ENCODE measurements around the gene DSCAML1. TPM values are rescaled to one million over a fixed set of nuclear protein-coding genes. Genes with fewer than 3 reads are reported as not detected.

DSCAML1 gene
- total and polyA plus RNA-seq, 4 donors: 0.18 to 1.5 (median 1.1) TPM

- Histone ChIP-seq H3K9me3 (ENCODE audit: control insufficient read depth in 4 of 4, insufficient read depth in 3 of 4, low read length in 3 of 4) (no peaks in the 10 kb centered on the region), H3K27me3 (ENCODE audit: control insufficient read depth in 3 of 3, insufficient read depth in 3 of 3, low read length in 2 of 3) (no peaks in the 10 kb centered on the region), H3K4me1 (ENCODE audit: control insufficient read depth in 5 of 5, insufficient read depth in 5 of 5, low read length in 5 of 5) (no peaks in the 10 kb centered on the region), H3K9ac (ENCODE audit: insufficient read depth in 1 of 2, low read length in 2 of 2) (no peak overlapping the region), H3K4me3 (no peak overlapping the region), H3K36me3 (ENCODE audit: control insufficient read depth in 4 of 4, insufficient read depth in 4 of 4, low read length in 4 of 4) (peaks cover 0 to 13% (median 2%) of the 10 kb centered on the region in 4 donors), H3K27ac (ENCODE audit: low read depth in 1 of 2, low read length in 1 of 2) (no peak overlapping the region)
- DNase-seq (no peak), ATAC-seq (ENCODE audit: insufficient read depth, low FRiP score) (no peak)
- 73 to 85% methylated on average over 8 of the region's 8 CpGs for WGBS, 2 donors
- TF ChIP-seq, protein P1, sequence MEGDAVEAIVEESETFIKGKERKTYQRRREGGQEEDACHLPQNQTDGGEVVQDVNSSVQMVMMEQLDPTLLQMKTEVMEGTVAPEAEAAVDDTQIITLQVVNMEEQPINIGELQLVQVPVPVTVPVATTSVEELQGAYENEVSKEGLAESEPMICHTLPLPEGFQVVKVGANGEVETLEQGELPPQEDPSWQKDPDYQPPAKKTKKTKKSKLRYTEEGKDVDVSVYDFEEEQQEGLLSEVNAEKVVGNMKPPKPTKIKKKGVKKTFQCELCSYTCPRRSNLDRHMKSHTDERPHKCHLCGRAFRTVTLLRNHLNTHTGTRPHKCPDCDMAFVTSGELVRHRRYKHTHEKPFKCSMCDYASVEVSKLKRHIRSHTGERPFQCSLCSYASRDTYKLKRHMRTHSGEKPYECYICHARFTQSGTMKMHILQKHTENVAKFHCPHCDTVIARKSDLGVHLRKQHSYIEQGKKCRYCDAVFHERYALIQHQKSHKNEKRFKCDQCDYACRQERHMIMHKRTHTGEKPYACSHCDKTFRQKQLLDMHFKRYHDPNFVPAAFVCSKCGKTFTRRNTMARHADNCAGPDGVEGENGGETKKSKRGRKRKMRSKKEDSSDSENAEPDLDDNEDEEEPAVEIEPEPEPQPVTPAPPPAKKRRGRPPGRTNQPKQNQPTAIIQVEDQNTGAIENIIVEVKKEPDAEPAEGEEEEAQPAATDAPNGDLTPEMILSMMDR (IDR thresholded peaks at IDR 0.05; ENCODE audit: control extremely low read depth, extremely low read depth): no peak
Observed at GRCh38 chr11:117415358-117415896, 381.6 kb downstream of the DSCAML1 start.

GRCh38 chr11:117414724-117415123 lies 382.3 kb downstream of the DSCAML1 start:
- no peak overlapping the region for H3K9ac ChIP-seq (ENCODE audit: insufficient read depth in 1 of 2, low read length in 2 of 2)
- ATAC-seq (ENCODE audit: insufficient read depth, low FRiP score): no peak
- peaks cover 0 to under 1% (median 0%) of the 10 kb centered on the region in 4 donors for H3K9me3 ChIP-seq (ENCODE audit: control insufficient read depth in 4 of 4, insufficient read depth in 3 of 4, low read length in 3 of 4)
- TF ChIP-seq, protein P1 (IDR thresholded peaks at IDR 0.05; ENCODE audit: control extremely low read depth, extremely low read depth): no peak
- DNase-seq: no peak
- WGBS, 2 donors: 91 to 95% methylated on average over 6 of the region's 6 CpGs
- H3K27me3 ChIP-seq (ENCODE audit: control insufficient read depth in 3 of 3, insufficient read depth in 3 of 3, low read length in 2 of 3): no peaks in the 10 kb centered on the region
- no peak overlapping the region for H3K27ac ChIP-seq (ENCODE audit: low read depth in 1 of 2, low read length in 1 of 2)
- H3K36me3 ChIP-seq (ENCODE audit: control insufficient read depth in 4 of 4, insufficient read depth in 4 of 4, low read length in 4 of 4): peaks cover 0 to 13% (median 2%) of the 10 kb centered on the region in 4 donors
- H3K4me1 ChIP-seq (ENCODE audit: control insufficient read depth in 5 of 5, insufficient read depth in 5 of 5, low read length in 5 of 5): no peaks in the 10 kb centered on the region
- H3K4me3 ChIP-seq: no peak overlapping the region

GRCh38 chr11:117413616-117414015 lies 383.4 kb downstream of the DSCAML1 start:
- Histone ChIP-seq H3K9ac (ENCODE audit: insufficient read depth in 1 of 2, low read length in 2 of 2) (no peak overlapping the region), H3K4me3 (no peak overlapping the region), H3K4me1 (ENCODE audit: control insufficient read depth in 5 of 5, insufficient read depth in 5 of 5, low read length in 5 of 5) (no peaks in the 10 kb centered on the region), H3K36me3 (ENCODE audit: control insufficient read depth in 4 of 4, insufficient read depth in 4 of 4, low read length in 4 of 4) (peaks cover 0 to 24% (median 4%) of the 10 kb centered on the region in 4 donors), H3K9me3 (ENCODE audit: control insufficient read depth in 4 of 4, insufficient read depth in 3 of 4, low read length in 3 of 4) (peaks cover 0 to 2% (median 0%) of the 10 kb centered on the region in 4 donors), H3K27me3 (ENCODE audit: control insufficient read depth in 3 of 3, insufficient read depth in 3 of 3, low read length in 2 of 3) (no peaks in the 10 kb centered on the region), H3K27ac (ENCODE audit: low read depth in 1 of 2, low read length in 1 of 2) (no peak overlapping the region)
- DNase-seq (no peak), ATAC-seq (ENCODE audit: insufficient read depth, low FRiP score) (no peak)
- WGBS, 2 donors: 97 to 98% methylated on average over 7 of the region's 7 CpGs
- TF ChIP-seq, protein P1 (IDR thresholded peaks at IDR 0.05; ENCODE audit: control extremely low read depth, extremely low read depth): no peak
